Activated T-cell treated with anti-CD3 and anti-CD28 coated beads, Interleukin-2, amount 50 U/mL, for 4 hours (primary cell): ENCODE data around the gene HCAR2. TPM values are rescaled to one million over a fixed set of nuclear protein-coding genes. Genes with fewer than 3 reads are reported as not detected.
"Not testable (repeated sequence)": the region's sequence is repeated elsewhere in the genome, so short reads cannot be mapped to it uniquely, and the experiment has no call there.

ENCODE experiments used
- ATAC-seq, 2 donors: fragments of 200-7000 bp; cut with Tn5 transposase; one replicate each; pipeline ENCODE4 v1.10.0; 2021
- DNase-seq: peaks from one replicate; pipeline ENCODE4 v3.0.0-alpha.2; 2020
- H3K27me3 Mint-ChIP-seq: one replicate; pipeline ENCODE4 v1.8.0; 2021; ENCODE audit warnings: low read depth, mixed read lengths
- H3K36me3 Mint-ChIP-seq: one replicate; pipeline ENCODE4 v1.8.0; 2022; ENCODE audit warnings: mixed read lengths; ENCODE audit not compliant: insufficient read depth
- H3K4me1 Mint-ChIP-seq: one replicate; pipeline ENCODE4 v1.8.0; 2021; ENCODE audit warnings: low read depth, mixed read lengths
- H3K4me3 Mint-ChIP-seq: one replicate; pipeline ENCODE4 v1.8.0; 2021; ENCODE audit warnings: mild to moderate bottlenecking, moderate library complexity, mixed read lengths
- H3K9me3 Mint-ChIP-seq: one replicate; pipeline ENCODE4 v1.8.0; 2021; ENCODE audit warnings: mixed read lengths
- total RNA-seq, 3 donors: library from RNA; stranded (reverse); gene quantifications; one replicate each; pipeline ENCODE4 v1.2.1, GENCODE V29; 2021

HCAR2 gene
- total RNA-seq, 3 donors from 2014 or later: not detected

GRCh38 chr12:122665349-122665748 is 37.8 kb downstream of the HCAR2 start:
- Mint-ChIP-seq H3K4me3 (no peak overlapping the region), H3K9me3 (no peaks in the 10 kb centered on the region), H3K4me1 (no peaks in the 10 kb centered on the region), H3K36me3 (no peaks in the 10 kb centered on the region), H3K27me3 (peaks cover 2% of the 10 kb centered on the region)
- no peak for ATAC-seq
- DNase-seq: no peak

- no peak for ATAC-seq
- DNase-seq: no peak
- Mint-ChIP-seq H3K4me1 (no peaks in the 10 kb centered on the region), H3K27me3 (no peaks in the 10 kb centered on the region), H3K9me3 (no peaks in the 10 kb centered on the region), H3K36me3 (no peaks in the 10 kb centered on the region), H3K4me3 (no peak overlapping the region)
These were observed 41.2 kb downstream of the HCAR2 start for GRCh38 chr12:122661938-122662337.

- Mint-ChIP-seq H3K36me3 (no peaks in the 10 kb centered on the region), H3K9me3 (no peaks in the 10 kb centered on the region), H3K27me3 (no peaks in the 10 kb centered on the region), H3K4me1 (no peaks in the 10 kb centered on the region), H3K4me3 (no peak overlapping the region)
- no peak for ATAC-seq
- DNase-seq: no peak
These were observed 41.9 kb downstream of the HCAR2 start for GRCh38 chr12:122661246-122661645.

GRCh38 chr12:122659579-122659978 is 43.6 kb downstream of the HCAR2 start:
- Mint-ChIP-seq H3K36me3 (no peaks in the 10 kb centered on the region), H3K9me3 (no peaks in the 10 kb centered on the region), H3K27me3 (no peaks in the 10 kb centered on the region)

GRCh38 chr12:122656298-122656697 is 46.9 kb downstream of the HCAR2 start:
- no peaks in the 10 kb centered on the region for H3K9me3 Mint-ChIP-seq
- DNase-seq (no peak), ATAC-seq (no peak)
- no peaks in the 10 kb centered on the region for H3K4me1 Mint-ChIP-seq
- H3K27me3 Mint-ChIP-seq: no peaks in the 10 kb centered on the region
- H3K36me3 Mint-ChIP-seq: no peaks in the 10 kb centered on the region
- no peak overlapping the region for H3K4me3 Mint-ChIP-seq

More at GRCh38 chr12:122659579-122659978, 43.6 kb downstream of the HCAR2 start:
- no peak for ATAC-seq
- Mint-ChIP-seq H3K4me1 (no peaks in the 10 kb centered on the region), H3K4me3 (no peak overlapping the region)
- no peak for DNase-seq

- H3K4me1 Mint-ChIP-seq, H3K36me3 Mint-ChIP-seq, H3K9me3 Mint-ChIP-seq, H3K27me3 Mint-ChIP-seq, H3K4me3 Mint-ChIP-seq, DNase-seq, ATAC-seq: not testable (repeated sequence)
These were observed 49.9 kb downstream of the HCAR2 start for GRCh38 chr12:122653291-122653690.

GRCh38 chr12:122651520-122652224 is 51.5 kb downstream of the HCAR2 start:
- Mint-ChIP-seq H3K4me3 (no peak overlapping the region), H3K4me1 (peaks cover 12% of the 10 kb centered on the region), H3K27me3 (no peaks in the 10 kb centered on the region), H3K36me3 (no peaks in the 10 kb centered on the region), H3K9me3 (no peaks in the 10 kb centered on the region)
- ATAC-seq: no peak
- no peak for DNase-seq

Other genes starting within 250 kb of the HCAR2 start
- 10 to 100 TPM; 27.2 to 33.5 (median 29.7) TPM for gene ZCCHC8, start 202.4 kb downstream of the HCAR2 start, total RNA-seq
- 10 to 100 TPM; 84.7 to 97.3 (median 90.7) TPM for gene RSRC2, start 176.4 kb downstream of the HCAR2 start, total RNA-seq
- 10 to 100 TPM; 54.7 to 62.7 (median 57.8) TPM for gene KNTC1, start 176.1 kb downstream of the HCAR2 start, total RNA-seq
- gene HCAR3, start 13.5 kb upstream of the HCAR2 start, total RNA-seq: not detected
- gene HCAR1, start 27.5 kb upstream of the HCAR2 start, total RNA-seq: under 1 TPM; 0.24 to 0.61 (median 0.40) TPM
- 10 to 100 TPM; 88.1 to 92.9 (median 90.2) TPM for gene DENR, start 49.5 kb upstream of the HCAR2 start, total RNA-seq
- 1 to 10 TPM in 1 of 3 donors, under 1 TPM in 2; 0.40 to 1.3 (median 0.43) TPM for gene CCDC62, start 71.2 kb upstream of the HCAR2 start, total RNA-seq
- gene HIP1R, start 132.1 kb upstream of the HCAR2 start, total RNA-seq: 10 to 100 TPM; 23.2 to 34.5 (median 32.1) TPM
- gene VPS37B, start 192.8 kb upstream of the HCAR2 start, total RNA-seq: 10 to 100 TPM; 11.9 to 20.3 (median 18.4) TPM